Measurements from ENCODE around the gene FCER2.

FCER2 gene

GRCh38 chr19:7744199-7744786 lies 42.4 kb upstream of the FCER2 start:
- DNase-seq (ENCODE audit: insufficient read length, low spot score) = no peak
- peak; percentile 89 for FAIRE-seq
- no peak for TF ChIP-seq SPI1 (IDR thresholded peaks at IDR 0.05; ENCODE audit: low read depth, low read length)
- TF ChIP-seq POU2F2 (IDR thresholded peaks at IDR 0.05; ENCODE audit: low read depth, low read length) = no peak
- TF ChIP-seq TAF1 (IDR thresholded peaks at IDR 0.05; ENCODE audit: low read depth, low read length) = no peak
- no peak for TF ChIP-seq PAX5 (IDR thresholded peaks at IDR 0.05; ENCODE audit: insufficient read depth, low read length, severe bottlenecking)
- no peak for TF ChIP-seq POLR2AphosphoS5 (IDR thresholded peaks at IDR 0.05; ENCODE audit: low read depth, low read length)
- no peak for TF ChIP-seq POLR2A (IDR thresholded peaks at IDR 0.05; ENCODE audit: low read depth, low read length)

GRCh38 chr19:7743425-7743841 lies 41.5 kb upstream of the FCER2 start:
- DNase-seq (ENCODE audit: insufficient read length, low spot score) (peak; percentile 62), FAIRE-seq (peak; percentile 76)
- TF ChIP-seq TAF1 (IDR thresholded peaks at IDR 0.05; ENCODE audit: low read depth, low read length) = no peak
- peak; percentile 52; the same call in 1 of the 2 replicates for TF ChIP-seq POU2F2 (IDR thresholded peaks at IDR 0.05; ENCODE audit: low read depth, low read length)

GRCh38 chr19:7742991-7743390 lies 41.1 kb upstream of the FCER2 start:
- FAIRE-seq (peak; percentile 81), DNase-seq (ENCODE audit: insufficient read length, low spot score) (no peak)
- TF ChIP-seq POLR2AphosphoS5 (IDR thresholded peaks at IDR 0.05; ENCODE audit: low read depth, low read length) (no peak), POU2F2 (IDR thresholded peaks at IDR 0.05; ENCODE audit: low read depth, low read length) (no peak), TAF1 (IDR thresholded peaks at IDR 0.05; ENCODE audit: low read depth, low read length) (no peak), PAX5 (IDR thresholded peaks at IDR 0.05; ENCODE audit: insufficient read depth, low read length, severe bottlenecking) (no peak), SPI1 (IDR thresholded peaks at IDR 0.05; ENCODE audit: low read depth, low read length) (no peak), POLR2A (IDR thresholded peaks at IDR 0.05; ENCODE audit: low read depth, low read length) (no peak)

GRCh38 chr19:7742575-7742974 lies 40.6 kb upstream of the FCER2 start:
- DNase-seq (ENCODE audit: insufficient read length, low spot score) (no peak), FAIRE-seq (peak; percentile 13)
- TF ChIP-seq TAF1 (IDR thresholded peaks at IDR 0.05; ENCODE audit: low read depth, low read length) (no peak), POLR2AphosphoS5 (IDR thresholded peaks at IDR 0.05; ENCODE audit: low read depth, low read length) (no peak), POLR2A (IDR thresholded peaks at IDR 0.05; ENCODE audit: low read depth, low read length) (no peak), SPI1 (IDR thresholded peaks at IDR 0.05; ENCODE audit: low read depth, low read length) (no peak), POU2F2 (IDR thresholded peaks at IDR 0.05; ENCODE audit: low read depth, low read length) (no peak), PAX5 (IDR thresholded peaks at IDR 0.05; ENCODE audit: insufficient read depth, low read length, severe bottlenecking) (no peak)

GRCh38 chr19:7740682-7741054 lies 38.7 kb upstream of the FCER2 start:
- FAIRE-seq (no peak), DNase-seq (ENCODE audit: insufficient read length, low spot score) (no peak)
- no peak for TF ChIP-seq PAX5 (IDR thresholded peaks at IDR 0.05; ENCODE audit: insufficient read depth, low read length, severe bottlenecking)
- TF ChIP-seq TAF1 (IDR thresholded peaks at IDR 0.05; ENCODE audit: low read depth, low read length) = no peak
- no peak for TF ChIP-seq POLR2A (IDR thresholded peaks at IDR 0.05; ENCODE audit: low read depth, low read length)
- no peak for TF ChIP-seq POU2F2 (IDR thresholded peaks at IDR 0.05; ENCODE audit: low read depth, low read length)
- no peak for TF ChIP-seq POLR2AphosphoS5 (IDR thresholded peaks at IDR 0.05; ENCODE audit: low read depth, low read length)
- no peak for TF ChIP-seq SPI1 (IDR thresholded peaks at IDR 0.05; ENCODE audit: low read depth, low read length)

GRCh38 chr19:7739801-7740681 lies 38.1 kb upstream of the FCER2 start:
- DNase-seq (ENCODE audit: insufficient read length, low spot score) = no peak
- TF ChIP-seq TAF1 (IDR thresholded peaks at IDR 0.05; ENCODE audit: low read depth, low read length) = no peak
- no peak for TF ChIP-seq PAX5 (IDR thresholded peaks at IDR 0.05; ENCODE audit: insufficient read depth, low read length, severe bottlenecking)
- TF ChIP-seq POLR2AphosphoS5 (IDR thresholded peaks at IDR 0.05; ENCODE audit: low read depth, low read length) = no peak
- no peak for TF ChIP-seq SPI1 (IDR thresholded peaks at IDR 0.05; ENCODE audit: low read depth, low read length)
- TF ChIP-seq POLR2A (IDR thresholded peaks at IDR 0.05; ENCODE audit: low read depth, low read length) = no peak
- TF ChIP-seq POU2F2 (IDR thresholded peaks at IDR 0.05; ENCODE audit: low read depth, low read length) = no peak
- no peak for FAIRE-seq

- DNase-seq (ENCODE audit: insufficient read length, low spot score) (no peak), FAIRE-seq (no peak)
- TF ChIP-seq SPI1 (IDR thresholded peaks at IDR 0.05; ENCODE audit: low read depth, low read length) (no peak), POU2F2 (IDR thresholded peaks at IDR 0.05; ENCODE audit: low read depth, low read length) (no peak), POLR2AphosphoS5 (IDR thresholded peaks at IDR 0.05; ENCODE audit: low read depth, low read length) (no peak), PAX5 (IDR thresholded peaks at IDR 0.05; ENCODE audit: insufficient read depth, low read length, severe bottlenecking) (no peak), TAF1 (IDR thresholded peaks at IDR 0.05; ENCODE audit: low read depth, low read length) (no peak), POLR2A (IDR thresholded peaks at IDR 0.05; ENCODE audit: low read depth, low read length) (no peak)
Observed at GRCh38 chr19:7739211-7739755, 37.4 kb upstream of the FCER2 start.

GRCh38 chr19:7738023-7738422 lies 36.1 kb upstream of the FCER2 start:
- FAIRE-seq = no peak
- no peak for TF ChIP-seq SPI1 (IDR thresholded peaks at IDR 0.05; ENCODE audit: low read depth, low read length)
- no peak for TF ChIP-seq TAF1 (IDR thresholded peaks at IDR 0.05; ENCODE audit: low read depth, low read length)
- TF ChIP-seq POLR2AphosphoS5 (IDR thresholded peaks at IDR 0.05; ENCODE audit: low read depth, low read length) = no peak
- TF ChIP-seq POU2F2 (IDR thresholded peaks at IDR 0.05; ENCODE audit: low read depth, low read length) = no peak
- TF ChIP-seq PAX5 (IDR thresholded peaks at IDR 0.05; ENCODE audit: insufficient read depth, low read length, severe bottlenecking) = no peak
- TF ChIP-seq POLR2A (IDR thresholded peaks at IDR 0.05; ENCODE audit: low read depth, low read length) = no peak

GRCh38 chr19:7737215-7737614 lies 35.3 kb upstream of the FCER2 start:
- DNase-seq (ENCODE audit: insufficient read length, low spot score) (no peak), FAIRE-seq (no peak)
- no peak for TF ChIP-seq SPI1 (IDR thresholded peaks at IDR 0.05; ENCODE audit: low read depth, low read length)

More at GRCh38 chr19:7738023-7738422, 36.1 kb upstream of the FCER2 start:
- DNase-seq (ENCODE audit: insufficient read length, low spot score) = no peak

Data from GM12891 (cell line).